Neuronal stem cell (in vitro differentiated cells): ENCODE results near the gene ALDH1A3.

Experiments used
- DNase-seq: peaks from one replicate; pipeline ENCODE4 v3.0.0-alpha.2; 2013; ENCODE audit warnings: low spot score
- H2AFZ ChIP-seq: one replicate; pipeline ENCODE4 v1.6.1; 2013; ENCODE audit warnings: mild to moderate bottlenecking, low read length, inconsistent platforms
- H2AK5ac ChIP-seq: 2 replicates; pipeline ENCODE4 v1.6.1; 2013; ENCODE audit warnings: low read depth, mild to moderate bottlenecking, inconsistent platforms, low read length, moderate library complexity, mixed read lengths
- H2BK120ac ChIP-seq: 2 replicates; pipeline ENCODE4 v1.6.1; 2013; ENCODE audit warnings: low read depth, mild to moderate bottlenecking, inconsistent platforms, low read length, moderate library complexity, mixed read lengths
- H2BK12ac ChIP-seq: one replicate; pipeline ENCODE4 v1.6.1; 2013; ENCODE audit warnings: low read length, inconsistent platforms
- H2BK15ac ChIP-seq: 2 replicates; pipeline ENCODE4 v1.6.1; 2013; ENCODE audit warnings: mild to moderate bottlenecking, low read length, inconsistent platforms, mixed read lengths
- H2BK5ac ChIP-seq: one replicate; pipeline ENCODE4 v1.6.1; 2013; ENCODE audit warnings: inconsistent platforms, mild to moderate bottlenecking, low read length, moderate library complexity
- H3K14ac ChIP-seq: one replicate; pipeline ENCODE4 v1.6.1; 2013; ENCODE audit warnings: low read length, inconsistent platforms
- H3K18ac ChIP-seq: 2 replicates; pipeline ENCODE4 v1.6.1; 2013; ENCODE audit warnings: low read length, inconsistent platforms
- H3K23ac ChIP-seq: 2 replicates; pipeline ENCODE4 v1.6.1; 2013; ENCODE audit warnings: low read depth, mild to moderate bottlenecking, mixed read lengths, low read length, inconsistent platforms; ENCODE audit not compliant: poor library complexity
- H3K27ac ChIP-seq: replicated peaks from 3 replicates; pipeline ENCODE4 v1.5.1; 2013; ENCODE audit warnings: low read length, inconsistent platforms
- H3K27me3 ChIP-seq, 3 experiments: 2 replicates each; pipeline ENCODE4 v1.6.1; 2013; ENCODE audit warnings: low read length in 3 of 3, mild to moderate bottlenecking in 2 of 3, inconsistent platforms in 1 of 3, low read depth in 1 of 3, mixed read lengths in 1 of 3, moderate library complexity in 1 of 3; ENCODE audit not compliant: control insufficient read depth in 3 of 3, insufficient read depth in 3 of 3
- H3K36me3 ChIP-seq, 2 donors: replicated peaks in 1 of 2; 2 replicates each; pipeline ENCODE4 v1.6.1; 2013; ENCODE audit warnings: low read length in 2 of 2; ENCODE audit not compliant: control insufficient read depth in 2 of 2, insufficient read depth in 2 of 2
- H3K4ac ChIP-seq: 2 replicates; pipeline ENCODE4 v1.6.1; 2013; ENCODE audit warnings: inconsistent platforms, mild to moderate bottlenecking, low read length, moderate library complexity
- H3K4me1 ChIP-seq, 2 donors: 1 replicate in 1 of 2; 2 replicates in 1 of 2; pipeline ENCODE4 v1.6.1; 2013; ENCODE audit warnings: low read length in 2 of 2, low read depth in 1 of 2; ENCODE audit not compliant: control insufficient read depth in 2 of 2, insufficient read depth in 1 of 2
- H3K4me2 ChIP-seq: one replicate; pipeline ENCODE4 v1.6.1; 2013; ENCODE audit warnings: mild to moderate bottlenecking, low read length, inconsistent platforms; ENCODE audit not compliant: insufficient read depth, poor library complexity, severe bottlenecking
- H3K4me3 ChIP-seq, 2 donors: 2 replicates each; pipeline ENCODE4 v1.5.1; 2013; ENCODE audit warnings: low read length in 2 of 2, mild to moderate bottlenecking in 2 of 2, inconsistent platforms in 1 of 2, moderate library complexity in 1 of 2
- H3K79me1 ChIP-seq: one replicate; pipeline ENCODE4 v1.6.1; 2013; ENCODE audit warnings: low read depth, mild to moderate bottlenecking, inconsistent platforms, low read length, moderate library complexity
- H3K9ac ChIP-seq: one replicate; pipeline ENCODE4 v1.6.1; 2013; ENCODE audit warnings: mild to moderate bottlenecking, low read depth, low read length, inconsistent platforms; ENCODE audit not compliant: poor library complexity
- H3K9me3 ChIP-seq, 2 donors: replicated peaks in 1 of 2; 2 replicates each; pipeline versions ENCODE3 to v1.6.1; 2013; ENCODE audit warnings: low read length in 2 of 2, mild to moderate bottlenecking in 2 of 2, inconsistent platforms in 1 of 2, low read depth in 1 of 2, mixed read lengths in 1 of 2, moderate library complexity in 1 of 2; ENCODE audit not compliant: control insufficient read depth in 2 of 2, insufficient read depth in 1 of 2
- H4K8ac ChIP-seq: one replicate; pipeline ENCODE4 v1.6.1; 2013; ENCODE audit warnings: low read depth, mild to moderate bottlenecking, inconsistent platforms, low read length, moderate library complexity
- H4K91ac ChIP-seq: one replicate; pipeline ENCODE4 v1.6.1; 2013; ENCODE audit warnings: low read length, low read depth, mild to moderate bottlenecking, inconsistent platforms; ENCODE audit not compliant: poor library complexity
- WGBS, 2 donors: extraction: QIAGEN DNeasy Blood & Tissue Kit; methylation state at CpG; one replicate each; pipeline ENCODE4 v1.1.7; 2013; ENCODE audit warnings: missing lambda C conversion rate in 2 of 2, mixed read lengths in 1 of 2; ENCODE audit not compliant: insufficient read length in 2 of 2, insufficient replicate concordance in 1 of 2; ENCODE audit errors: extremely low coverage in 2 of 2; 5-methylcytosine and 5-hydroxymethylcytosine counted together

ALDH1A3 gene

GRCh38 chr15:100925480-100925879 lies 45.8 kb downstream of the ALDH1A3 start:
- Histone ChIP-seq H3K4ac (no peak overlapping the region), H3K14ac (no peak overlapping the region), H4K8ac (no peak overlapping the region), H3K18ac (no peak overlapping the region), H2BK12ac (no peak overlapping the region), H3K23ac (no peak overlapping the region), H3K4me1 (peaks cover 0 to 5% of the 10 kb centered on the region in 2 donors), H3K27ac (no peak overlapping the region), H3K9me3 (no peaks in the 10 kb centered on the region), H3K27me3 (peaks cover 0 to 53% (median 17%) of the 10 kb centered on the region in 3 experiments), H2BK120ac (no peak overlapping the region), H2AFZ (no peak overlapping the region), H2AK5ac (no peak overlapping the region), H3K36me3 (no peaks in the 10 kb centered on the region), H3K4me2 (no peak overlapping the region), H4K91ac (no peak overlapping the region), H3K79me1 (no peaks in the 10 kb centered on the region), H2BK15ac (no peak overlapping the region), H3K4me3 (no peak overlapping the region), H3K9ac (no peak overlapping the region), H2BK5ac (no peak overlapping the region)
- DNase-seq: no peak
- no CpG with 5 or more reads among the region's 8 CpGs for WGBS, 2 donors

GRCh38 chr15:100926258-100926657 lies 46.6 kb downstream of the ALDH1A3 start:
- H4K8ac ChIP-seq: no peak overlapping the region
- no CpG with 5 or more reads among the region's 11 CpGs for WGBS, 2 donors
- peaks cover 0 to 45% (median 10%) of the 10 kb centered on the region in 3 experiments for H3K27me3 ChIP-seq
- H3K4ac ChIP-seq: no peak overlapping the region
- H3K14ac ChIP-seq: no peak overlapping the region
- H2BK120ac ChIP-seq: no peak overlapping the region
- H3K23ac ChIP-seq: no peak overlapping the region
- no peaks in the 10 kb centered on the region for H3K79me1 ChIP-seq
- no peak overlapping the region for H3K4me2 ChIP-seq
- H2BK5ac ChIP-seq: no peak overlapping the region
- no peak for DNase-seq
- H3K9me3 ChIP-seq: no peaks in the 10 kb centered on the region
- no peak overlapping the region for H3K9ac ChIP-seq
- H4K91ac ChIP-seq: no peak overlapping the region
- no peak overlapping the region for H3K18ac ChIP-seq
- H3K27ac ChIP-seq: no peak overlapping the region
- no peak overlapping the region for H3K4me3 ChIP-seq
- no peaks in the 10 kb centered on the region for H3K36me3 ChIP-seq
- H3K4me1 ChIP-seq: peaks cover 0 to 5% of the 10 kb centered on the region in 2 donors
- no peak overlapping the region for H2BK12ac ChIP-seq
- no peak overlapping the region for H2AK5ac ChIP-seq
- no peak overlapping the region for H2BK15ac ChIP-seq
- no peak overlapping the region for H2AFZ ChIP-seq

- H3K79me1 ChIP-seq: no peaks in the 10 kb centered on the region
- no peak overlapping the region for H4K8ac ChIP-seq
- no peak overlapping the region for H2BK120ac ChIP-seq
- H3K23ac ChIP-seq: no peak overlapping the region
- no peak overlapping the region for H3K18ac ChIP-seq
- no peak overlapping the region for H2BK5ac ChIP-seq
- DNase-seq: no peak
- H3K4me2 ChIP-seq: no peak overlapping the region
- H3K9me3 ChIP-seq: no peaks in the 10 kb centered on the region
- no peak overlapping the region for H2AFZ ChIP-seq
- H3K27me3 ChIP-seq: peaks cover 0 to 36% (median 5%) of the 10 kb centered on the region in 3 experiments
- H3K9ac ChIP-seq: no peak overlapping the region
- no peak overlapping the region for H2BK15ac ChIP-seq
- no peak overlapping the region for H3K4ac ChIP-seq
- H3K4me1 ChIP-seq: peaks cover 0 to 5% of the 10 kb centered on the region in 2 donors
- WGBS, 2 donors: no CpG with 5 or more reads among the region's 11 CpGs
- no peak overlapping the region for H3K4me3 ChIP-seq
- no peaks in the 10 kb centered on the region for H3K36me3 ChIP-seq
- no peak overlapping the region for H3K14ac ChIP-seq
- H2BK12ac ChIP-seq: no peak overlapping the region
- no peak overlapping the region for H2AK5ac ChIP-seq
- no peak overlapping the region for H3K27ac ChIP-seq
- H4K91ac ChIP-seq: no peak overlapping the region
Measured at GRCh38 chr15:100926971-100927756, 47.5 kb downstream of the ALDH1A3 start.

- Histone ChIP-seq H4K91ac (no peak overlapping the region), H3K4ac (no peak overlapping the region), H2AK5ac (no peak overlapping the region), H3K27ac (no peak overlapping the region), H2BK12ac (no peak overlapping the region), H3K18ac (no peak overlapping the region), H2AFZ (no peak overlapping the region), H3K23ac (no peak overlapping the region), H3K9ac (no peak overlapping the region), H3K14ac (no peak overlapping the region), H3K4me3 (no peak overlapping the region), H3K4me2 (no peak overlapping the region), H3K9me3 (no peaks in the 10 kb centered on the region), H2BK5ac (no peak overlapping the region), H3K4me1 (peaks cover 0 to 5% of the 10 kb centered on the region in 2 donors), H4K8ac (no peak overlapping the region), H2BK15ac (no peak overlapping the region), H3K79me1 (no peaks in the 10 kb centered on the region), H3K27me3 (peaks cover 0 to 22% (median 0%) of the 10 kb centered on the region in 3 experiments), H3K36me3 (no peaks in the 10 kb centered on the region), H2BK120ac (no peak overlapping the region)
- DNase-seq: no peak
- WGBS, 2 donors: no CpG with 5 or more reads among the region's 13 CpGs
Measured at GRCh38 chr15:100928632-100929280, 49.1 kb downstream of the ALDH1A3 start.
